Astrocyte of the hippocampus (primary cell): ENCODE results near the gene PWWP2A.
"Not testable (repeated sequence)": the region's sequence is repeated elsewhere in the genome, so short reads cannot be mapped to it uniquely, and the experiment has no call there.

Experiments
- DNase-seq: peaks from one replicate; pipeline ENCODE4 v3.0.0; 2011; ENCODE audit warnings: low read depth, low spot score

Gene PWWP2A

DNA sequence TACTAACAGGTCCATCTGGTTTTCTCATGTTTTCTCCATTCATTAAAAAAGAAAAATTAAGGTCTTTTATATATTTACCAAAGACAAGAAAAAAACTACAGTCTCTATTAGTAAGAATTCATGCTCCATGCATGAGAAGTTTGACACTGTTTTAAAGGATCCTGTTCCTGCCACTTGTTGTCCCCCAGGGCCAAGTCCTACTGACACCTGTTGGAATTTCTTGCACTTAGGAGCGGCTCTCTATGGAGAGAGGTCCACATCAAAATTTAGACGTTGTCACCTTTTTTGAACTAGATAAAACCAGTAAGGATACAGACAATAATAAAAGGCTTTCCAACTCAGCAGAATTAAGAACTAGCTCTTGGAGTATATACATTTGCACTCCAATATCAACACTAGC lies 42.3 kb downstream of the PWWP2A start:
- no peak for DNase-seq

- DNase-seq, result peak; percentile 70
Measured at GRCh38 chr5:160075073-160075472, 44.2 kb downstream of the PWWP2A start.

GRCh38 chr5:160071916-160072315 lies 47.3 kb downstream of the PWWP2A start:
- no peak for DNase-seq

DNA sequence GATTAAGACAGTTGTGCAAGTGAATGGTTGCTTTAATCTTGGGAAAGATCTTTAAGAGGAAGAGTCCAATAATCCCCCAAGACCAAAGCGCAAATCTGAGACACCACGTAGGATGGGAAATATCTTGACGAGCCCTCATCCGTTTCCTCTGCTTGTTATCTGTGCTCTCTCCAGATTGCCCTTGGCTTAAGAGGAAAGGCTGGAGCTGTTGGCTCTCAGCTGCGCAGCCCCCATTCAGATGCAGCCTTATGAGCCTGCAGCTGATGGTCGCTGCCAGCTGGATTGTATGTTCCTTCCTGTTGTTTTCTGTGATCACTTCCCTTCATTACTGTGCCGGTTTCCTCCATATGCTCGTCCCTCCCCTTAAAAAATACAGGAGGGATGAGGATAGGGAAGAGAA lies 47.7 kb downstream of the PWWP2A start:
- no peak for DNase-seq

DNA sequence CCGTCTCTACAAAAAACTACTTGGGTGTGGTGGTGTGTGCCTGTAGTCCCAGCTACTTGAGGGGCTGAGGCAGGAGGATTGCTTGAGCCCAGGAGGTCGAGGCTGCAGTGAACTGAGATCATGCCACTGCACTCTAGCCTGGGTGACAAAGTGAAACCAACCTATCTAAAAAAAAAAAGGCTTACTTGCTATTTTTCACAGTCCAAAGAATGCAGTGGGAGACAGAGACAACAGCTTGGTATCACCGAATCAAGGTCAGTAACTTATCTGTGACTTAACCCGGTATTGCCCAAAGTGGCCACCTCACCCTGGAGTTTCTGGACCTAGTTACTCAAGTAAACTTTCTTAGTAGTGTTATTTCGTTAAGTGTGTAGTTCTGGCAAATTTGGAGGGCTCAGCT lies 50.1 kb downstream of the PWWP2A start:
- DNase-seq, result not testable (repeated sequence)

DNA sequence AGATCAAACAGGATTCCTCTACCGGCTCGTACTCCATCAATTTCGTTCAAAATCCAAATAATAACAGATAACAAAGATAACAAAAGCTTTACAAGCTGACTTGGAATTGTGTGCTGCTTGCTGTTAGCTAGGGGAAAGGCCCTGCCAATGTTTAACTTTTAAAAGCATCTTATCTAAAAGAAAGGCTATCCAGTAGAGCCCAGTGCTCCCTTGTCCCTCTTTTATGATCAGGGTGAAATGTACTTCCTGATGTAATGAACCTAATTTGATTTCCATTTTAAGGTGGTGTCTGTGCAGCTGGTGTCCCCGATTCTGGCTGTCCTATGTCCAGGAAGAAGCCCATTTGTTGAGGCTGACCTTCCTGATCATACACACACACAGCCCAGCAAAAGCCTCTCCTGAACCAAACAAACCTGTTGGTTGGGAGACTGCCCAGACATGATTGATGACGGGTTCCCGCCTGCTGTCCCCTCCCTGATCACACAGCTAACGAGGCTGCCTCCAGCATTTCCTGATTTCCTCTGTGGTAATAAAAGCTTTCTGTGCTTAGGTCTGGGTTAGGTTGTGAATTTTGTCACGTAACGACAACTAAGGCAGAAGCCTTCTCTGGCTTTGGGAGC lies 54.1 kb downstream of the PWWP2A start:
- no peak for DNase-seq

DNA sequence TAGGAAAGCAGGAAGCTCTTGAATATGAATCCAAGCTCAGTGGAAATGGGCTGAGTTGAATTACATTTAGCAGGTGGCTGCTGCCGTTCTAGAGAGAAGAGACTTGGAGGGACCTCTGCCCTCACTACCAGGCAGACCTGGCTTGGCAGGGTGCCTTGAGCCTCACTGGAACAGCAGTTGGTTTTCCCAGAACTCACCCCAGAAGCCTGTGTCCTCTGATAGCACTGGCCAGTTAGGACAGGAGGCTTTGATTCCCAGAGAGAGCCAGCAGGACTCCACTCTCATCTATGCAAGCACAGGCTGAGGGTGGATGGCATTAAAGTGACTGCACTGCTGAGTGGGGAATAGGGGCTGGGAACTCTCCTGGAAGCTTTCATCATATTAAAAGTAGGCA lies 54.8 kb downstream of the PWWP2A start:
- no peak for DNase-seq

- DNase-seq, result no peak
Measured at GRCh38 chr5:160061770-160062169, 57.5 kb downstream of the PWWP2A start.

DNA sequence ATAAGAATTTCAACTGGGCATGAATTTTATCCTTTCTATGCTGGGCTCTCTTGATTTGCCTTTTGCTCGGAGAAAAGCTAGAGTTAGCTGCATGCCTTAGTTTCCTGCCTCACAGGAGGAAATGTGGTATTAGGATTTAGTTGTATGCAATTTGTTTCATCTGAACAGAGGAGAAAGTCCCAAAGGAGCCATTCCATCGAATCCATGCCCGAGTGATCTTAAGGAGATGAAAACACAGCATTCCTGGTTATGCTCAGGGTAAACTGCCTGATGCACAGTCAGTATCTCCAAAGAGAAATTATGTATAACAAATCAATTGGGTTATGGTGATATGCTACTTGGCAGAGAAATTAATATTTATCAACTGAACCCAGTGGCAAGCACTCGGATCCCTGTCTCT lies 59.2 kb downstream of the PWWP2A start:
- DNase-seq, result no peak

- no peak for DNase-seq
Measured at GRCh38 chr5:160057256-160057655, 62.0 kb downstream of the PWWP2A start.

DNA sequence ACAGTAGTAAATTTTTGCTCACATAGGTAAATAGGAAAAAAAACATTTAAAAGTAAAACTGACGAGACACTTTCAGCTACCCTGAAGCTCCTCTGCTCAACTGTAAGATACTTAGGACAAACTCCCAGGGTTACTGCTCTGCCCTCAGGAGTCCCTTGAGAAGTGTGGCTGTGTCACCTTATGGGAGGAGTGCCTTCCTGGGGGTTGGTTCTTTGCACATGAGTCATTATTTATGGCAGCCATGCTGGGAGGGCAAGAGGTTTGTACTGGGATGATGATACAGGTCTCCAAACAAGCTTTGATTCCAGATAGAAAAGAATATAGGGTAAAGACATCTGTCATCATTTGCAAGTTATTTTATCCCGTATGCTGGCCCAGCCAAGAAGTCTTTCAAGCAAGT lies 64.4 kb downstream of the PWWP2A start:
- peak; percentile 62 for DNase-seq

DNA sequence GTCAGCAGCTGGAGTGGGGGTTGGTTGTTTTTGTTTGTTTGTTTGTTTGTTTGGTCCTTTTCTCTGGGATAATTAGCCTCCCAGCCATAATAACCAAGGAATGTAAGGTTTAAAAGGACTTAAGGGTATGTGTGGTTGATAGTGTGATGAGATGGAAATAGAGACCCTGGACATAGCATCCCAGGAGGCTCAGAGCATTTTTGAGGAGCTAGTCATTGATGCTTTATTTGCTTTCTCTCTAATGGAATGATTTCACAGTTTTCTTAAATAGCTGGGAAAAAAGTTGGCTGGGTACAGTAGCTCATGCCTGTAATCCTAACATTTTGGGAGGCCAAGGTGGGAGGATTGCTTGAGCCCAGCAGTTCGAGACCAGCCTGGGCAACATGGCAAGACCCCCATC lies 65.2 kb downstream of the PWWP2A start:
- peak; percentile 52 for DNase-seq

GRCh38 chr5:160049099-160049498 lies 70.2 kb downstream of the PWWP2A start:
- DNase-seq, result no peak

- DNase-seq, result no peak
Measured at GRCh38 chr5:160048131-160048530, 71.1 kb downstream of the PWWP2A start.

DNA sequence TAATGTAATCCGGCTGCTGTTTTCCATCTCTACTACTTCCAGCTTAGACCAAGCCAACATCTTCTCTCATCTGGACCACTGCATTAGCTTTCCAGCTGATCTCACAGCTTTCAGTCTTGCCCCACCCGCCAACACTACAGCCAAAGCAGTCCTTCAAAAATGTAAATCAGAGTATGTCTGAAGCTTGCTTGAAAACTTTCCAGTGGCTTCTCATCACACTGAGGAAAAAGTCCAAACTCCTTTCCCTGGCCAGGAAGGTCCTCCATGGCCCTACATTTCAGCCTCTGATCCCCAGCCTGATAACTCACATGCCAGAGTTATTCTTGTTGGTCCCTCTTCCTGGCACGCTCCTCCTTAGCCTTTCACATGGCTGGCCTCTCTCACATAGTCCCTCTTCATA lies 71.8 kb downstream of the PWWP2A start:
- DNase-seq, result no peak

- peak; percentile 64 for DNase-seq
Measured at GRCh38 chr5:160044967-160045366, 74.3 kb downstream of the PWWP2A start.

GRCh38 chr5:160044391-160044804 lies 74.9 kb downstream of the PWWP2A start:
- no peak for DNase-seq

DNA sequence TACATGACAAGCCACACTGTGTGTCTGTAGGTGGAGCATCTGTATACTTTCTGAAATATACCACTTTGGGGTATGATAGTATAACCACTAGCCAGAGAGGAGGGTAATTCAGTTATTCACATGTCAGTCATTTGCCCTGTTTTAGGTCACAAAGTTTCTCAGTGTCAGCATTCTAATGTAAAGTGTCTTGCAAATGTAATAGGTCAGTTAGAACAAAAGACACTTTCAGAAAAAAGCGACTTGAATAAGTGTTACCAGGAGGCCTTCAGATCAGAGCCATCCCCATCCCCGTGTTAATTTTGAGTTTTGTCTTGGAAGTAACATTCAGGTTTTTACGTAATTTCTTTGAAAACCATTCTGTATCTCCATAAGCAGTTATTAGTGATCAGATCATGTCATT lies 76.6 kb downstream of the PWWP2A start:
- no peak for DNase-seq
